H9 (cell line): Measurements from ENCODE around the gene EGLN3. TPM values are rescaled to one million over a fixed set of nuclear protein-coding genes. Genes with fewer than 3 reads are reported as not detected.

Source experiments
- DNase-seq: peaks from one replicate; pipeline ENCODE4 v3.0.0-alpha.2; 2017
- H2AFZ ChIP-seq: one replicate; pipeline ENCODE4 v1.6.1; 2013; ENCODE audit warnings: mild to moderate bottlenecking, low read length, control low read depth, moderate library complexity
- H2AK5ac ChIP-seq: 2 replicates; pipeline ENCODE4 v1.6.1; 2013; ENCODE audit warnings: low read length, control low read depth, mixed read lengths; ENCODE audit not compliant: insufficient read length
- H2BK120ac ChIP-seq: one replicate; pipeline ENCODE4 v1.6.1; 2013; ENCODE audit warnings: low read depth, mild to moderate bottlenecking, low read length, control low read depth, inconsistent platforms; ENCODE audit not compliant: poor library complexity, severe bottlenecking
- H2BK12ac ChIP-seq: 2 replicates; pipeline ENCODE4 v1.6.1; 2013; ENCODE audit warnings: low read length, control low read depth, mixed read lengths, low read depth; ENCODE audit not compliant: insufficient read length
- H2BK15ac ChIP-seq: 2 replicates; pipeline ENCODE4 v1.6.1; 2013; ENCODE audit warnings: low read depth, low read length, control low read depth
- H2BK20ac ChIP-seq: one replicate; pipeline ENCODE4 v1.6.1; 2013; ENCODE audit warnings: low read depth, mild to moderate bottlenecking, low read length, control low read depth, inconsistent platforms; ENCODE audit not compliant: poor library complexity, severe bottlenecking
- H2BK5ac ChIP-seq: 2 replicates; pipeline ENCODE4 v1.6.1; 2013; ENCODE audit warnings: low read length, control low read depth, mixed read lengths; ENCODE audit not compliant: insufficient read length
- H3K14ac ChIP-seq: 2 replicates; pipeline ENCODE4 v1.6.1; 2013; ENCODE audit warnings: low read length, control low read depth; ENCODE audit not compliant: insufficient read depth
- H3K18ac ChIP-seq: 2 replicates; pipeline ENCODE4 v1.6.1; 2013; ENCODE audit warnings: low read depth, mild to moderate bottlenecking, mixed read lengths, low read length, control low read depth; ENCODE audit not compliant: insufficient read length
- H3K23ac ChIP-seq: 2 replicates; pipeline ENCODE4 v1.6.1; 2013; ENCODE audit warnings: low read length, control low read depth, mixed read lengths, low read depth; ENCODE audit not compliant: insufficient read length
- H3K23me2 ChIP-seq: 2 replicates; pipeline ENCODE4 v1.6.1; 2013; ENCODE audit warnings: low read depth, mild to moderate bottlenecking, mixed read lengths, low read length, control low read depth; ENCODE audit not compliant: insufficient read length, poor library complexity, severe bottlenecking
- H3K27ac ChIP-seq: 2 replicates; pipeline ENCODE4 v1.5.1; 2013; ENCODE audit warnings: low read length, control low read depth, mixed read lengths, low read depth; ENCODE audit not compliant: insufficient read length
- H3K27me3 ChIP-seq: 2 replicates; pipeline ENCODE4 v1.6.1; 2013; ENCODE audit warnings: low read length, control low read depth, inconsistent platforms; ENCODE audit not compliant: insufficient read depth
- H3K4ac ChIP-seq: 2 replicates; pipeline ENCODE4 v1.6.1; 2013; ENCODE audit warnings: low read depth, mild to moderate bottlenecking, control low read depth, inconsistent platforms, low read length, moderate library complexity
- H3K4me1 ChIP-seq: 2 replicates; pipeline ENCODE4 v1.6.1; 2013; ENCODE audit warnings: low read length, control low read depth, inconsistent platforms; ENCODE audit not compliant: insufficient read depth
- H3K4me2 ChIP-seq: 2 replicates; pipeline ENCODE4 v1.6.1; 2013; ENCODE audit warnings: low read length, control low read depth, mixed read lengths; ENCODE audit not compliant: insufficient read length, insufficient read depth
- H3K56ac ChIP-seq: 2 replicates; pipeline ENCODE4 v1.6.1; 2013; ENCODE audit warnings: low read depth, mild to moderate bottlenecking, mixed read lengths, low read length, control low read depth; ENCODE audit not compliant: insufficient read length
- H3K79me1 ChIP-seq: 2 replicates; pipeline ENCODE4 v1.6.1; 2013; ENCODE audit warnings: low read depth, mild to moderate bottlenecking, moderate library complexity, low read length, control low read depth, inconsistent platforms; ENCODE audit not compliant: insufficient read depth, poor library complexity, severe bottlenecking
- H3K79me2 ChIP-seq: 2 replicates; pipeline ENCODE4 v1.6.1; 2013; ENCODE audit warnings: low read length, control low read depth, inconsistent platforms; ENCODE audit not compliant: insufficient read depth
- H3K9ac ChIP-seq: 2 replicates; pipeline ENCODE4 v1.6.1; 2013; ENCODE audit warnings: low read length, control low read depth, mixed read lengths; ENCODE audit not compliant: insufficient read length; ENCODE audit errors: extremely low read depth
- H3K9me3 ChIP-seq: one replicate; pipeline ENCODE4 v1.6.1; 2013; ENCODE audit warnings: low read depth, low read length, inconsistent platforms; ENCODE audit not compliant: control insufficient read depth
- H3T11ph ChIP-seq: one replicate; pipeline ENCODE4 v1.6.1; 2013; ENCODE audit warnings: mild to moderate bottlenecking, low read length, control low read depth, inconsistent platforms
- H4K20me1 ChIP-seq: one replicate; pipeline ENCODE4 v1.6.1; 2013; ENCODE audit not compliant: control insufficient read depth, insufficient read length, insufficient read depth
- H4K5ac ChIP-seq: 2 replicates; pipeline ENCODE4 v1.6.1; 2013; ENCODE audit warnings: low read depth, mild to moderate bottlenecking, mixed read lengths, low read length, control low read depth; ENCODE audit not compliant: insufficient read length
- H4K8ac ChIP-seq: replicated peaks from 2 replicates; pipeline ENCODE4 v1.6.1; 2013; ENCODE audit warnings: low read length, control low read depth, mixed read lengths, low read depth; ENCODE audit not compliant: insufficient read length
- H4K91ac ChIP-seq: 2 replicates; pipeline ENCODE4 v1.6.1; 2013; ENCODE audit warnings: low read depth, mild to moderate bottlenecking, moderate library complexity, mixed read lengths, low read length, control low read depth; ENCODE audit not compliant: insufficient read length
- H3K27ac Mint-ChIP-seq, 3 experiments: 2 replicates in 2 of 3; 3 replicates in 1 of 3; pipeline ENCODE4 v1.8.0; 2020 to 2021; ENCODE audit warnings: mixed read lengths in 3 of 3, mild to moderate bottlenecking in 1 of 3, moderate library complexity in 1 of 3
- H3K27me3 Mint-ChIP-seq: 2 replicates; pipeline ENCODE4 v1.8.0; 2021; ENCODE audit warnings: low read depth, mild to moderate bottlenecking, moderate library complexity, mixed read lengths
- H3K36me3 Mint-ChIP-seq, 3 experiments: 2 replicates in 2 of 3; 3 replicates in 1 of 3; pipeline ENCODE4 v1.8.0; 2020 to 2021; ENCODE audit warnings: low read depth in 3 of 3, mixed read lengths in 3 of 3; ENCODE audit not compliant: insufficient read depth in 1 of 3
- H3K4me1 Mint-ChIP-seq, 2 experiments: 2 replicates each; pipeline ENCODE4 v1.8.0; 2020; ENCODE audit warnings: mixed read lengths in 2 of 2
- H3K4me3 Mint-ChIP-seq, 2 experiments: 2 replicates in 1 of 2; 3 replicates in 1 of 2; pipeline ENCODE4 v1.8.0; 2020 to 2021; ENCODE audit warnings: mild to moderate bottlenecking in 2 of 2, mixed read lengths in 2 of 2, moderate library complexity in 1 of 2
- H3K9me3 Mint-ChIP-seq, 2 experiments: 2 replicates in 1 of 2; 3 replicates in 1 of 2; pipeline ENCODE4 v1.8.0; 2020; ENCODE audit warnings: mild to moderate bottlenecking in 2 of 2, mixed read lengths in 2 of 2, moderate library complexity in 1 of 2
- CTCF ChIP-seq: fragments of 200-600 bp; sonication (generic); conservative IDR thresholded peaks from 3 replicates; pipeline ENCODE4 v1.8.0; 2021; ENCODE audit warnings: antibody characterized with exemption, mild to moderate bottlenecking
- WGBS: extraction: QIAGEN DNeasy Blood & Tissue Kit; methylation state at CpG from one replicate; pipeline ENCODE4 v1.1.7; 2013; ENCODE audit warnings: missing lambda C conversion rate, low lambda C conversion rate, mixed read lengths; ENCODE audit not compliant: insufficient read length; ENCODE audit errors: extremely low coverage; 5-methylcytosine and 5-hydroxymethylcytosine counted together
- total RNA-seq: library from RNA; stranded (reverse); gene quantifications from 2 replicates; pipeline ENCODE4 v1.2.1, GENCODE V29; 2021

Gene EGLN3
- total RNA-seq, 1 experiment from 2014 or later = 19.8 TPM

- no peak overlapping the region for H2BK120ac ChIP-seq
Observed at GRCh38 chr14:33903369-33903768, 47.5 kb downstream of the EGLN3 start.

More at GRCh38 chr14:33903369-33903768, 47.5 kb downstream of the EGLN3 start:
- no peak overlapping the region for H3K4me2 ChIP-seq
- no peaks in the 10 kb centered on the region for H3K9me3 ChIP-seq
- no peak overlapping the region for H4K91ac ChIP-seq
- no peaks in the 10 kb centered on the region for H4K20me1 ChIP-seq
- no peaks in the 10 kb centered on the region for H3K4me1 Mint-ChIP-seq
- no peak overlapping the region for H4K8ac ChIP-seq
- no peak for TF ChIP-seq CTCF
- H3K4ac ChIP-seq = no peak overlapping the region
- no peak overlapping the region for H2AFZ ChIP-seq
- H2BK5ac ChIP-seq = no peak overlapping the region
- DNase-seq = no peak
- H3K23me2 ChIP-seq = no peaks in the 10 kb centered on the region
- no peak overlapping the region for H3K23ac ChIP-seq
- no peaks in the 10 kb centered on the region for H3K79me2 ChIP-seq
- H4K5ac ChIP-seq = no peak overlapping the region
- H2BK12ac ChIP-seq = no peak overlapping the region
- H3K4me3 Mint-ChIP-seq = no peak overlapping the region
- no peak overlapping the region for H3T11ph ChIP-seq
- no peaks in the 10 kb centered on the region for H3K27me3 ChIP-seq
- no peak overlapping the region for H3K18ac ChIP-seq
- no CpG with 5 or more reads among the region's 2 CpGs for WGBS
- H3K4me1 ChIP-seq = no peaks in the 10 kb centered on the region
- no peak overlapping the region for H2BK15ac ChIP-seq
- peaks cover 0 to 3% (median 2%) of the 10 kb centered on the region in 3 experiments; a peak in 3 of 7 replicates for H3K36me3 Mint-ChIP-seq
- H3K9me3 Mint-ChIP-seq = peaks cover 0 to 2% of the 10 kb centered on the region in 2 experiments; a peak in 2 of 5 replicates
- H3K27me3 Mint-ChIP-seq = no peaks in the 10 kb centered on the region
- H2AK5ac ChIP-seq = no peak overlapping the region
- no peak overlapping the region for H3K9ac ChIP-seq
- H2BK20ac ChIP-seq = no peak overlapping the region
- H3K79me1 ChIP-seq = no peaks in the 10 kb centered on the region
- H3K27ac Mint-ChIP-seq = no peak overlapping the region
- H3K14ac ChIP-seq = no peak overlapping the region
- no peak overlapping the region for H3K27ac ChIP-seq
- no peak overlapping the region for H3K56ac ChIP-seq
